PC-9 (cell line): ENCODE results near the gene C15orf40.

Experiments
- CTCF ChIP-seq: fragments of 200-600 bp; sonication (generic); conservative IDR thresholded peaks from 2 replicates; pipeline ENCODE4 v1.6.1; 2017; ENCODE audit warnings: mixed run types, antibody characterized with exemption, mild to moderate bottlenecking, moderate library complexity
- EZH2 ChIP-seq: fragments of 200-600 bp; sonication (generic); IDR thresholded peaks from 2 replicates; pipeline ENCODE4 v1.8.0; 2017; ENCODE audit warnings: antibody characterized with exemption, low read depth

DNA sequence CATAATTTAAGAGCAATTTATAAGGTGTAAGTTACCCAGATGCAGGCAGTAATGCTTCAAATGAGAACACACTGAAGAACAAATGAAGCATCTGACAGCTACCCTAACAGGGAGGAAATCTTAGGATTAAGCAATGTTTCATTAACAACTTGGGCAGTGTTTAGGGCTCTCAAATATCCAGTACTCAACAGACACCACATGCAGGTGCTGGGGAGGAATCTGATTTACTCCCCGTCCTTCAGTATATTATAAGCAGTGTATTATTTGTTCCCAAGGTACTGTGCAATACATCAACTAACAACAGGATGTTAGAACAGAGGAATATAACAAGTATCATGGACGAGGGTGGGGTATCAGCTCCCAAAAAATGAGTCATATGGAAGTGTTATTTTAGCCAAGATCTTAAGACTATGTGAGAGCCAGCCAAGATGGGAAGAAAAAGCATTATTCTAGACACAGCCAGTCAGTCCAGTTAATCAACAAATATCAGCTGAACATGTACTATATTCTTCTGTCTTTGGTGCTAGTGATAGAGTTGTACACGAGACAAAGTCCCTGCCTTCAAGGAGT is 35.2 kb upstream of the C15orf40 start:
- no peak for TF ChIP-seq CTCF
- no peak for TF ChIP-seq EZH2
